C4-2B (cell line): ENCODE results near the gene VAV3.

Experiments
- H3K27ac ChIP-seq: fragments of 450-650 bp; 2 replicates; pipeline ENCODE4 v1.5.1; 2017
- CTCF ChIP-seq: fragments of 450-650 bp; conservative IDR thresholded peaks from 2 replicates; pipeline ENCODE4 v1.5.1; 2017; ENCODE audit warnings: mild to moderate bottlenecking
- ZFX ChIP-seq: fragments of 450-650 bp; IDR thresholded peaks from 2 replicates; pipeline ENCODE4 v1.6.1; 2017

The VAV3 gene

DNA sequence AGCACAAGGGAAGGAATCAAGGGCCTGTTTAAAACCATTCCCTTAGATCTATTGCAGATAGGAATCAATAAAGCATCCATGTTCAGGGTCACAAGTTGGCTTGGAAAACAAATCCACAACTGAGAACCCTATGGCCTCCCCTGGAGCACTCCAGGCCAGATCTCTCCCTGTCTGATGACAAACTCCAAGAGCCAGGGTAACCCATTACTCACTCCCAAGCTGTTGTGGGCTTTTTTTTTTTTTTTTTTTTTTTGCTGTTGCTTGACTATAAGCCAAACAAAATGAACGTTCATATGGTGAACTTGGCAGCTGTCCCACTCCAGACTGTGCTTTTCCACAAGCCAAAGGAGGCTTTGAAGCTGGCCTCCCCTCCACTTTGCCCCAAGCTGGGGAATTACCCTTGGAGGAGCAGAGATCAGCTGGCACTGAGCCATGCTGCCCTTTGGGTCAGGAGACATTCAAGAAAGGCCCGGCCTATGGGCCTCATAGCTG lies 35.7 kb upstream of the VAV3 start:
- H3K27ac ChIP-seq: no peak overlapping the region
- TF ChIP-seq ZFX: no peak
- TF ChIP-seq CTCF: no peak

- H3K27ac ChIP-seq: no peak overlapping the region
- TF ChIP-seq ZFX: no peak
- no peak for TF ChIP-seq CTCF
These were observed 35.2 kb upstream of the VAV3 start for GRCh38 chr1:108000184-108000583.

GRCh38 chr1:107997866-107998265 lies 32.9 kb upstream of the VAV3 start:
- H3K27ac ChIP-seq: no peak overlapping the region

DNA sequence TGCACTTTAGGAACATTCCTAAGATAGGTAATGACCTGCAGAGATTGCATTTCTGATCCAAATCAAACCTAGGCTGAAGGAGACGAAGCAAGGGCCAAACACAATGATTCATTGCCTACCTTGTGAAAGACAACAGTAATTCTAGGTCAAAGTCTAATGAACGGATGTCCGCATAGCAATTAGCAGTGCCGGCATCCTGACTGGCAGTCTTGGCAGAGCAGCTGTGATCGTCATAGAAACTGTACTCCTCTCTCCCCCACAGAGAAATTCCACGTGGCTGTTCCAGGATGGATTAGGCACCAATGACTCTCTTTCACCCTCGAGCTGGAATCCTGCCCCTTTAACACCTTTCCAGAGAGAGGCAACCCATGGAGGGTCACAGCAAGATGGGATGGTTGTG lies 28.9 kb upstream of the VAV3 start:
- no peak for TF ChIP-seq CTCF
- TF ChIP-seq ZFX: no peak
- H3K27ac ChIP-seq: no peak overlapping the region

More at GRCh38 chr1:107997866-107998265, 32.9 kb upstream of the VAV3 start:
- no peak for TF ChIP-seq ZFX
- TF ChIP-seq CTCF: no peak

- no peak overlapping the region for H3K27ac ChIP-seq
- no peak for TF ChIP-seq CTCF
- TF ChIP-seq ZFX: no peak
These were observed 27.4 kb upstream of the VAV3 start for GRCh38 chr1:107992347-107992746.

- no peak overlapping the region for H3K27ac ChIP-seq
- TF ChIP-seq ZFX (no peak), CTCF (no peak)
These were observed 26.5 kb upstream of the VAV3 start for GRCh38 chr1:107991371-107992066.

DNA sequence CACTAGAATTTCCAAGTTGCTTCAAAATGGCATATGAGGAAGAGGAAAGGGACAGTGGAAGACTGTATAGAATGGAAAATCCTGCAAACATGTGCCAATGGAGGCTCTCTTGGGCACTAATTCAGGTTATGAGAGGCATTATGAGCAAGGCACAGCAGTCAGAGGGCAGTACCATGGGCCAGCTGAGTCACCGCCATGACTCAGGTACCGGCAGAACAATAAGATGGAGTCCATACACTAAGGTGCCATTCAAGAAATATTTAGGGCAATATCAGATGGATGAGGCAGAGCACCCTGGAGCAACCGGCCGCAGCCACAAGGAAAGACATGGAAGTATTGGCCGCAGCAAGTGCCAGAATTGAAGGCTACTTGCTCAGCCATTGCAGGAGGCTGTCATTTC lies 25.6 kb upstream of the VAV3 start:
- no peak overlapping the region for H3K27ac ChIP-seq
- TF ChIP-seq ZFX: no peak
- no peak for TF ChIP-seq CTCF
